IPS-20b (cell line): ENCODE results near the gene MIAT.

Experiments used
- H3K27ac ChIP-seq: one replicate; pipeline ENCODE4 v1.5.1; 2013; ENCODE audit warnings: low read length
- H3K27me3 ChIP-seq: 2 replicates; pipeline ENCODE4 v1.6.1; 2013; ENCODE audit warnings: mild to moderate bottlenecking, low read length, inconsistent platforms; ENCODE audit not compliant: insufficient read depth
- H3K36me3 ChIP-seq: 2 replicates; pipeline ENCODE4 v1.6.1; 2013; ENCODE audit warnings: low read depth, mild to moderate bottlenecking, inconsistent platforms, low read length, moderate library complexity; ENCODE audit not compliant: insufficient read depth
- H3K4me1 ChIP-seq: 2 replicates; pipeline ENCODE4 v1.6.1; 2013; ENCODE audit warnings: mild to moderate bottlenecking, control low read depth, inconsistent platforms, low read length, moderate library complexity; ENCODE audit not compliant: insufficient read depth
- H3K4me3 ChIP-seq: 2 replicates; pipeline ENCODE4 v1.5.1; 2013; ENCODE audit warnings: mild to moderate bottlenecking, low read length, inconsistent platforms
- H3K9ac ChIP-seq: 2 replicates; pipeline ENCODE4 v1.6.1; 2013; ENCODE audit warnings: low read depth, mild to moderate bottlenecking, inconsistent platforms, low read length, moderate library complexity
- H3K9me3 ChIP-seq: 2 replicates; pipeline ENCODE4 v1.6.1; 2013; ENCODE audit warnings: mild to moderate bottlenecking, low read depth, low read length, inconsistent platforms; ENCODE audit not compliant: insufficient read depth

The MIAT gene

DNA sequence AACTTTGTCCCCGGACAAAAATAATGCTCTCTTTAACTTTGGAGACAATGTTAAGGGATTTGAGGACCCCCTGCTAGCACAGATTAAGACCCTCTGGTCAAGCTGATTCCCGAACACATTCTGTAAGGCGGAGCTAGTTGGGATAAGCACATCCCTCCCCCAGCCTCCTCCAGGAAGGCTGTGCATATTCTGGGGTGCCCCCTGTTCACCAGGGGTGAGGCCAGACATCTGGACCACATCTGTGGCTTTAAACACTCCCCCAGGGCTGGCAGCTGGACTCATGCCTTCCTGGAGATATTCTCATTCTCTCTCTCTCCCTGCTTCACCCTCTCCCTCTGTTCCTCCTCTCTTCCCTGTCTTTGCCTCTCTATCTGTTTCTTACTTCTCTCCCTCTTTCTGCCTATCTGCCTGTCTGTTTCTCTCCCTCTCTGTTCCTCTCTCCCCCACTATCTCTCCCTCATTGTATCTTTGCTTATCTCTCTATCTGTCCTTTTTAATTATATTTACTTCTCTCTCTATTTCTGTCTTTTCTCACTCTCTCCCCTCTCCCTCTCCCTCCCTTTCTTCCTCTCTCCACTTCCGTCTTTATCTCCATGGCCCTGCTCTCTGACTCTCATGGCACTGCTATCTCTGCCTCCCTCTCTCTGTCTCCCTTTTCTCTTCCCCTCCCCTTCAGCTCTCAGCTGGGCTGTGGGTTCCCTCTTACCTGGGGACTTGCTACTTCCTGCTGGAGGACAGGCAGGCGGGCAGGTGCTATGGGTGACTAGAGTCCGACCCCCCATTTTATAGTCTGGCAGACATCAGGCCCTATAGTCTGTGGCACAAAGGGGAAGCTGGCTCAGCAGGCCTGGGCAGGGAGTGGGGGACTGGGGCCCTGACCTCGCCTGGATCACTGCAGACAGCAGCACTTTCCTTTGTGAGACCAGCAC is 39.9 kb upstream of the MIAT start, which contains the start of gene CRYBB1:
Gene CRYBB1, minus strand, starts transcription at position 757 of the 929 bp plus-strand sequence. CDS start 1,708 bp downstream, outside the sequence.
- peaks cover 36% of the 10 kb centered on the region for H3K4me1 ChIP-seq

DNA sequence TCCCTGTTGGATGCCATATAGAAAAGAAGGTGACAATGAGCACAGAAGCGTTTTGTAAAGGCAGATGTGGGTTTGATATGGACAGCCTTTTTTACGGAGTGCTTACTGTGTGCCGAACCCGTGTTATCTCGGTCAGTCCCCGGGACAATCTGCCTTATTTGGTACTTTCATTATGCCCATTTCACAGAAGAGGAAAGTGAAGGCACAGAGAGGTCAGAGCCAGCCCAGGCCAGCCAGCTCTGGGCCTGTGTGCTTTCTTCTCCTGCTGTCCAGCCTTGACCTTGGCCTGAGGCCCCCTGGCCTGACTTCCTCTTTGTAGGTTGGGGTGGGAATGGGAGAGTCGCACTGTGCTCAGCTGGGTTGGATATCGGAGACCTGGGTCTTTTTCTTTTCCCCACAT is 38.9 kb upstream of the MIAT start:
- Histone ChIP-seq H3K4me3 (no peak overlapping the region), H3K9ac (no peak overlapping the region), H3K27me3 (peaks cover 12% of the 10 kb centered on the region), H3K36me3 (no peaks in the 10 kb centered on the region), H3K27ac (no peak overlapping the region), H3K4me1 (peaks cover 29% of the 10 kb centered on the region; the same call in 1 of the 2 replicates), H3K9me3 (no peaks in the 10 kb centered on the region)

More for the DNA sequence above, 39.9 kb upstream of the MIAT start, which contains the start of gene CRYBB1:
- H3K4me3 ChIP-seq: no peak within 1 kb of the TSS
- no peak within 1 kb of the TSS for H3K9ac ChIP-seq
- H3K9me3 ChIP-seq: no peaks in the 10 kb centered on the region
- peaks cover 20% of the 10 kb centered on the region for H3K27me3 ChIP-seq
- H3K27ac ChIP-seq: no peak within 1 kb of the TSS
- H3K36me3 ChIP-seq: no peaks in the 10 kb centered on the region

DNA sequence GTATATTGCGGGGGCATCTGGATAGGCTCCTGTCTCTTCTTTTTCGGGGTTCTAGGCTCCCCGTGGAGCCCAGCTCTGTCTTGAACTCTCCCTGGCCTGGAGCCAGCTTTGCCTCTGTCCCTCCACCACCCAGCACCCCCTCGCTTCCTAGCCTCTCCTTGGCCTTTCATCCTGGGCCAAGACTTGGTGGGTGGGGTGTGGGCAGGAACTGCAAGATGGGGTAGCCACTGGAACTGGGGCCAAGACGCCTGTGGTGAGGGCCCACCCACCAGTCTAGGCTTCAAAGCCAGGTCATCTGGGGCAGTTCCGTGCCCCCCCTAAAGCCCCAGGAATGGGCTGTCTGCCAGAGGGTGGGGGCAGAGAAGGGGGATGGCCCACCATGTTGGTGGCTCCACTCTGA is 37.9 kb upstream of the MIAT start:
- H3K36me3 ChIP-seq: no peaks in the 10 kb centered on the region

DNA sequence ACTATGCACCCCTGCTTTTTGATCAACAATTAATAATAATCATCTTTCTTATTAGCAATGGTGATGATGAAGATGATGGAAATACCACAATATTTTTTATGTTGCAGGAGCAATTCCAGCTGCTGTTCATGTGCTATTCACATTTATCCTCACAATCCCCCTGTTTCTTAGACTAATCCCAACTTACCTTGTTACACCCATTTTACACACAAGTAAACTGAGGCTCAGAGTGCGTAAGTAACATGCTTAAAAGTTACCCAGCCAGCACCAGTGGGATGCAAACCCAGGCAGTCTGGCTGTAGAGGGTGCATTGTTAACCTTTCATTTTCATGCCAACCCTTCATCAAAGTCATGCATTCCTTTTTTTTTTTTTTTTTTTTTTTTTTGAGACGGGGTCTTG is 37.2 kb upstream of the MIAT start:
- Histone ChIP-seq H3K27ac (no peak overlapping the region), H3K9me3 (no peaks in the 10 kb centered on the region), H3K4me3 (no peak overlapping the region), H3K4me1 (peaks cover 26% of the 10 kb centered on the region; the same call in 1 of the 2 replicates), H3K36me3 (no peaks in the 10 kb centered on the region), H3K9ac (no peak overlapping the region), H3K27me3 (peaks cover 1% of the 10 kb centered on the region)

More for the DNA sequence above, 37.9 kb upstream of the MIAT start:
- Histone ChIP-seq H3K9me3 (no peaks in the 10 kb centered on the region), H3K27me3 (peaks cover 8% of the 10 kb centered on the region), H3K27ac (no peak overlapping the region), H3K9ac (no peak overlapping the region), H3K4me1 (peaks cover 26% of the 10 kb centered on the region; the same call in 1 of the 2 replicates), H3K4me3 (no peak overlapping the region)

DNA sequence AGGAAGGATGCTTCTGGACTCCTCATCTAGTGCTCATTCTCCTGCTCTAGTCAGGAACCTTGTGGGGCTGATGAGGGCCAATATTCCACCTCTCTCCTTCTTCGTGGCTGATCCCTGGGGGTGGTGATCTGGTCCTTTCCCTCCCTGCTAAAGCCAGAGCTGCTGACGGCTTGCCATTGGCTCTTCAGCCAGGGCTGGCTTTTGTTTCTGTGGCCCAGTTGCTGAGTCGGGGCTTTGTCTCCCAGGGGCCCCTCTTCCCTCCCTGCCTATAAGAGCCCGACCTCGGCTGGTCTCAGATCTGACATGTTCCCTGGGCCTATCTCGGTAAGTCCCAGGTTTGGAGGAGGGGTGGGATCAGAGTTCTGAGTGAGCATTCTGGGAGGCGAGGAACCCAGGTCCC is 35.7 kb upstream of the MIAT start, which contains the start of gene CRYBA4:
Gene CRYBA4, plus strand, starts transcription at position 301 of the 400 bp plus-strand sequence. CDS start 634 bp downstream, outside the sequence.
- no peak within 1 kb of the TSS for H3K9ac ChIP-seq
- H3K4me3 ChIP-seq: no peak within 1 kb of the TSS
- no peaks in the 10 kb centered on the region for H3K9me3 ChIP-seq
- no peak within 1 kb of the TSS for H3K27ac ChIP-seq
- no peaks in the 10 kb centered on the region for H3K36me3 ChIP-seq
- H3K4me1 ChIP-seq: peaks cover 19% of the 10 kb centered on the region; the same call in 1 of the 2 replicates
- H3K27me3 ChIP-seq: no peaks in the 10 kb centered on the region; the same call in 1 of the 2 replicates

DNA sequence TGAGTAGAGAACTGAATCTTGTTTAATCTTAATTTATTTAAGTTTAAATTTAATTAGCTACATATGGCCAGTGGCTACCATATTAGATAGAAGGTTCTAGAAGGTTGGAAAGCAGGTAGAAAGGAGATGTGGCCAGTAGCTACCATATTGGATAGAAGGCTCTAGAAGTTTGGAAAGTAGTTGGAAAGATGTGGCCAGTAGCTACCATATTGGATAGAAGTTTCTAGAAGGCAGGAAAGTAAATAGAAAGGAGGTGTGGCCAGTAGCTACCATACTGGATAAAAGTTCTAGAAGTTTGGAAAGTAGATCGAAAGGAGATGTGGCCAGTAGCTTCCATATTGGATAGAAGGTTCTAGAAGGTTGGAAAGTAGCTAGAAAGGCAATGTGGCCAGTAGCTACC is 33.4 kb upstream of the MIAT start:
- H3K36me3 ChIP-seq: no peaks in the 10 kb centered on the region
- H3K27ac ChIP-seq: no peak overlapping the region
- H3K4me3 ChIP-seq: no peak overlapping the region
- H3K27me3 ChIP-seq: no peaks in the 10 kb centered on the region; the same call in 1 of the 2 replicates
- H3K4me1 ChIP-seq: peaks cover 5% of the 10 kb centered on the region; the same call in 1 of the 2 replicates
- no peaks in the 10 kb centered on the region for H3K9me3 ChIP-seq
- no peak overlapping the region for H3K9ac ChIP-seq

DNA sequence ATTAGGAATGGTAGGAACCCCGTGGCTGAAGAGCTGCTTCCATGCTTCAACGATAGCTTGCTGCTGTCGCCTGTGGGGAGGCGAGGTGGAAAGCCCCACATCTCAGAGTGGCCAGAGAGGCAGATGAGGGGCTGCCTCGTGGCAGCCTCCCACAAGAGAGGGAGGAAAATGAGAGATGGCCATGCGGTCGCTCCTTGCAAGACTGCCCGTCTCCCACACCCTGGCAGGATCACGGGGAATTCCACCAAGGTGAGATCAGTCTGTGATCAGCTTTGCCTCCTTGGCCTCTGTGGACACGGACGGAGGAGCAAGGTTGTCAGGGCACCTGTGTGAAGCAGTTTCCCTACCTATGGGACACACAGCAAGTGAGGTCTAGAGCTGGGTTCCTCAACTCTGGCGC is 32.6 kb upstream of the MIAT start:
- Histone ChIP-seq H3K4me1 (peaks cover 5% of the 10 kb centered on the region; the same call in 1 of the 2 replicates), H3K36me3 (no peaks in the 10 kb centered on the region), H3K9me3 (no peaks in the 10 kb centered on the region), H3K27me3 (no peaks in the 10 kb centered on the region; the same call in 1 of the 2 replicates), H3K4me3 (no peak overlapping the region), H3K27ac (no peak overlapping the region), H3K9ac (no peak overlapping the region)

DNA sequence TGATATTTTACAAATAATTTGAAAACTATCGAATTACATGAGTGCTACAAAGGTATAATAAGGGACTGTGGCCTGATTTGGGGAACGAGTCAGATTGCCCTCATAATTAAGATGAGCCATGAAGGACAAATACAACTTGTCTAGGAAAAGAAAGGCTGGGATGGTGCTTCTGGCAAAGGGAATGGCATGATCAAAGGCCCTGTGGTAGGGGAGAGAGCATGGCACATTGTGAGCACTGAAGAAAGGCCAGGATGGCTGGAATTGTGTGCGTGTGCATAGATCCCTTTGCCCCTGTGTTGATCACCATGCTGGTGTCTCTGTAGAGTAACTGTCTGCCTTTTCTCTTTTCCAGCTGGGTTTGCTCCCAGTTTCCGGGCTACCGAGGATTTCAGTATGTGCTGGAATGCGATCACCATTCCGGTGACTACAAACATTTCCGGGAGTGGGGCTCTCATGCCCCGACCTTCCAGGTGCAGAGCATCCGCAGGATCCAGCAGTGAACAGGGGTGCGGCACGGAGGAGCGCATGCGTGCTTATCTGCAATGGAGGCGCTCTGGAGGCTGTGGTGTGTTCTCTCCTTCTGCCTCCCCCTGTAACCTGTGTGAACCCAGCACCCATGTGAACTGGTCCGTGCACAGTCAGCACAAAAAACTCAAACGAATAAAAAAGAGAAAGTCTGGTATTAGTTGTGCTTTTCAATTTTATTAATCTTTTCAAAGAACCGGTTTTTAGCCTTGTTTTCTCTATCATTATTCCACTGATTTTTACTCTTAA is 27.2 kb upstream of the MIAT start:
- no peak overlapping the region for H3K4me3 ChIP-seq
- no peaks in the 10 kb centered on the region for H3K9me3 ChIP-seq
- H3K27me3 ChIP-seq: no peaks in the 10 kb centered on the region
- no peak overlapping the region for H3K27ac ChIP-seq
- H3K9ac ChIP-seq: no peak overlapping the region
- H3K4me1 ChIP-seq: peaks cover 6% of the 10 kb centered on the region
- no peaks in the 10 kb centered on the region for H3K36me3 ChIP-seq

DNA sequence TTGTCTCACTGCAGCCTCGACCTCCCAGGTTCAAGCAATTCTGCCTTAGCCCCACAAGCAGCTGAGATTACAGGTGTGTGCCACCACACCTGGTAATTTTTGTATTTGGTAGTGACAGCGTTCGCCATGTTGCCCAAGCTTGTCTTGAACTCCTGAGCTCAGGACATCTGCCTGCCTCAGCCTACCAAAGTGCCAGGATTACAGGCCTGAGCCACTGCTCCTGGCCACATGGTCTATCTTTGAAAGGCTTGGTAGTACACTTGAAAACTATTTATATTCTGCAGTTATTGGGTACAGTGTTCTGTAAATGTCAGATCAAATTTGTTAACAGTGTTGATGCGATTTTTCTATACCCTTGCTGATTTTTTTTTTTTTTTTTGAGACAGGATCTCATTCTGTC is 26.1 kb upstream of the MIAT start:
- Histone ChIP-seq H3K9ac (no peak overlapping the region), H3K27ac (no peak overlapping the region), H3K27me3 (no peaks in the 10 kb centered on the region), H3K36me3 (no peaks in the 10 kb centered on the region), H3K9me3 (no peaks in the 10 kb centered on the region), H3K4me3 (no peak overlapping the region), H3K4me1 (peaks cover 6% of the 10 kb centered on the region)

DNA sequence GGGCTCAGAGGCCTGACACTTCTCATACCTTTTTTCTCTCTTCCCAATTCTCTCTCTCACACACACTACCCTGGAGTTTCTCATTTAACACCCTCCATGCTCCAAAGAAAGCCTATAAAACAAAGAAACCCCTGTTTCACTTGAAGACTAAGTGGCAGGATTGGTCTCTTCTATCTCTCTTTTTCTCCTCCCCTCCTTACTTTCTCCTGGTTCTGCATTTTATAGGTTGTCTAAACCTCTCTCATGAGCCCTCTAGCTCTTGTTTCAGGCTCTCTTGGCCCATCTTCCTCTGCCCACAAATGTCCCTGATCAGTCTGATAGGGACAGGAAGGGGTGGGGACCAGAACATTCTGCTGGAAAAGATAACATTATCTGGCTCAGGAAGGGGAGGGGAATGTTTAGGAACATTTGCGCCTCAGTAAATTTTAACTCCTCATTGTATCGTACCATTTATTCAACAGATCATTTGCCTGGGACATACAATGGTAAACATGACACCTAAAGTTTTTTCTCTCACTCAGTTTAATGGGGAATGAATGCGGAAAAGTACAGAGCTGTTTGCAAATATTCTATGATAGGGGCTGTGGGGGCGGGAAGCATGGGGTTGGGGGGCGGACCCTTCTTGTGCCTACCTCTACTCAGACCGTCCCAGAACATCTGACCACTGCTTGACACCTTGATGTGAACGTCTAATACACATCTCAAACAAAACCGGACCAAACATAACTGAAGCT is 24.8 kb upstream of the MIAT start:
- Histone ChIP-seq H3K9ac (no peak overlapping the region), H3K36me3 (no peaks in the 10 kb centered on the region)

DNA sequence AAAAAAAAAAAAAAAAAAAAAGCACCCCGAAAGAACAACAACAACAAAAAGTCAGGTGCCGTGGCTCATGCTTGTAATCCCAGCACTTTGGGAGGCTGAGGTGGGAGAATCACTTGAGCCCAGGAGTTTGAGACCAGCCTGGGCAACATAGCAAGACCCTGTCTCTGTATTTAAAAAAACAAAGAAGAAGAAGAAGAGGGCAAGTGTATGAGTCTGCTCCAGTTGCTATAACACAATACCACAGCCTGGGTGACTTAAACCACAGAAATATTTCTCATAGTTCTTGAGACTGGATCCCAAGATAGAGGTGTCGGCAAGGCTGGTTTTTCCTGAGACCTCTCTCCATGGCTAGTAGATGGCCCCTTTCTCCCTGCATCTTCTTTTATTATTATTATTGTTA is 23.2 kb upstream of the MIAT start:
- no peaks in the 10 kb centered on the region for H3K27me3 ChIP-seq
- no peak overlapping the region for H3K4me3 ChIP-seq
- no peak overlapping the region for H3K27ac ChIP-seq

More for the DNA sequence above, 24.8 kb upstream of the MIAT start:
- H3K9me3 ChIP-seq: no peaks in the 10 kb centered on the region
- no peak overlapping the region for H3K4me3 ChIP-seq
- no peaks in the 10 kb centered on the region for H3K27me3 ChIP-seq
- H3K4me1 ChIP-seq: peaks cover 6% of the 10 kb centered on the region
- no peak overlapping the region for H3K27ac ChIP-seq

More for the DNA sequence above, 23.2 kb upstream of the MIAT start:
- Histone ChIP-seq H3K9ac (no peak overlapping the region), H3K9me3 (no peaks in the 10 kb centered on the region), H3K4me1 (peaks cover 6% of the 10 kb centered on the region), H3K36me3 (no peaks in the 10 kb centered on the region)
